OCI-LY1 (cell line): ENCODE measurements around the gene SMYD1.

ENCODE experiments used
- CTCF ChIP-seq: fragments of 200-600 bp; sonication (generic), shearing (Covaris generic); IDR thresholded peaks from 2 replicates; pipeline ENCODE4 v1.5.1; 2017; ENCODE audit warnings: mild to moderate bottlenecking, antibody characterized with exemption, low read length, moderate library complexity, mixed read lengths
- EZH2 ChIP-seq: fragments of 200-600 bp; sonication (generic), shearing (Covaris generic); IDR thresholded peaks from 2 replicates; pipeline ENCODE4 v1.8.0; 2017; ENCODE audit warnings: borderline replicate concordance, mixed run types, mild to moderate bottlenecking, antibody characterized with exemption, low read length, moderate library complexity, mixed read lengths

- TF ChIP-seq CTCF (no peak), EZH2 (no peak)
Observed at GRCh38 chr2:88053296-88053695, 14.3 kb upstream of the SMYD1 start.
